GM12891 (cell line): ENCODE measurements around the gene MFSD1.

Source experiments
- DNase-seq: peaks from one replicate; pipeline ENCODE4 v3.0.0; 2011; ENCODE audit warnings: low spot score; ENCODE audit not compliant: insufficient read length
- FAIRE-seq: peaks from 2 replicates; lab custom pipeline; 2011; peaks lifted over from hg19 to GRCh38; lab: Jason Lieb, UNC
- PAX5 ChIP-seq: IDR thresholded peaks from 2 replicates; pipeline ENCODE4 v1.6.1; 2011; ENCODE audit warnings: low read length, moderate library complexity, mild to moderate bottlenecking; ENCODE audit not compliant: insufficient read depth, severe bottlenecking
- POLR2A ChIP-seq: IDR thresholded peaks from 2 replicates; pipeline ENCODE4 v1.6.1; 2011; ENCODE audit warnings: low read depth, low read length, control low read depth
- POLR2AphosphoS5 ChIP-seq: IDR thresholded peaks from 2 replicates; pipeline ENCODE4 v1.6.1; 2011; ENCODE audit warnings: low read depth, low read length, control low read depth
- POU2F2 ChIP-seq: IDR thresholded peaks from 2 replicates; pipeline ENCODE4 v1.6.1; 2011; ENCODE audit warnings: low read depth, mild to moderate bottlenecking, control low read depth, low read length, moderate library complexity
- SPI1 ChIP-seq: IDR thresholded peaks from 2 replicates; pipeline ENCODE4 v1.6.1; 2011; ENCODE audit warnings: low read depth, low read length, control low read depth
- TAF1 ChIP-seq: IDR thresholded peaks from 2 replicates; pipeline ENCODE4 v1.6.1; 2011; ENCODE audit warnings: low read depth, low read length, control low read depth

The MFSD1 gene

DNA sequence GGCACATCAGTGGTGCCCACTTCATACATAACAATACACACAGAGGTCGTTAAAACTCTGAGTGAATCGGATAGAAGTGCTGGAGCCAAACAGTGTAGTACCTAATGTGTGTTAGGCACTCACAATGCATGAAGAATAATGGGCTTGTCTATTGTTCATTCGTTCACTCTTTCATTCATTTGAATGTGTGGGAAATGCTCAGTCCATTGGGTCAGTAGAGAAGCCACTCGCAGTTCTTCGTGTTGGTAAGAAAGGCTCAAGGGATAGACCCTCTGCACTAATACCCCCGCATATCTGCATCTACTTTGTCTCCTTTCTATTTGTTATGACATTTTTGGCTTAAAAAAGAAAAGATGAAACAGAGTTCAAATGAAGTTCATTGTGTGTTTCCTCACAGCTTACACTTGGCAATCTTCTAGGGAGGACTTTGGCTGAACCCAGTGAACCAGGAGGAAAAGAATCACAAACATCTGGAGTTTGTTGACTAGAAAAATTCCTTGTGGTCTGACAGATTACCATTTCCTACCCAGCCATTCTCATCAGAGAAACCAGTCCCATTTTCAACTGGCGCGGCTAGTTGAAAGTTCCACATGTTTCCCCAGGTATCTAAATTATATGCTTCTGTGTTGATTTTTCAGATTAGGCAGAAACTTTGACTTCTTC is 32.8 kb upstream of the MFSD1 start:
- TF ChIP-seq PAX5 (no peak), POLR2A (no peak), SPI1 (no peak), TAF1 (no peak), POU2F2 (no peak), POLR2AphosphoS5 (no peak)
- DNase-seq (no peak), FAIRE-seq (no peak)

DNA sequence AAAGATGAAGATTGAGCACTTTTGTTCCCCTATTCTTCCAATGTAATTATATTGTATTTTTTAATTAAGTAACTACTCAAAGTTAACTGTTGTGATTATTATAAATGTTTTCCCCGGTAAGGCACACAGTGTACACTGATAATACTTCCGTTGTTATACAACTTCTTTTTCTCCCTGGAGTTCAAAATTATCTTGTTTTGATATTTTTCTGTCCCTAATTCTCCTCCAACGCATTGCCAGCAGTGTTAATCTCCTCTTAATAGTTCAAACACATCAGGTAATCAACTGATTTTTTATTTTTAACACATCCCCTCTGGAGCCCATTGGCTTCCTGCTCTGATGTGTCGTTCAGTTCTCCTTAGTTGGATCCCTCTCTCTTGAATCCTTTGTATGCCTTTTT is 32.3 kb upstream of the MFSD1 start:
- FAIRE-seq: no peak
- no peak for TF ChIP-seq POLR2AphosphoS5
- no peak for TF ChIP-seq TAF1
- no peak for TF ChIP-seq PAX5
- TF ChIP-seq POLR2A: no peak
- TF ChIP-seq SPI1: no peak
- TF ChIP-seq POU2F2: no peak
- no peak for DNase-seq

DNA sequence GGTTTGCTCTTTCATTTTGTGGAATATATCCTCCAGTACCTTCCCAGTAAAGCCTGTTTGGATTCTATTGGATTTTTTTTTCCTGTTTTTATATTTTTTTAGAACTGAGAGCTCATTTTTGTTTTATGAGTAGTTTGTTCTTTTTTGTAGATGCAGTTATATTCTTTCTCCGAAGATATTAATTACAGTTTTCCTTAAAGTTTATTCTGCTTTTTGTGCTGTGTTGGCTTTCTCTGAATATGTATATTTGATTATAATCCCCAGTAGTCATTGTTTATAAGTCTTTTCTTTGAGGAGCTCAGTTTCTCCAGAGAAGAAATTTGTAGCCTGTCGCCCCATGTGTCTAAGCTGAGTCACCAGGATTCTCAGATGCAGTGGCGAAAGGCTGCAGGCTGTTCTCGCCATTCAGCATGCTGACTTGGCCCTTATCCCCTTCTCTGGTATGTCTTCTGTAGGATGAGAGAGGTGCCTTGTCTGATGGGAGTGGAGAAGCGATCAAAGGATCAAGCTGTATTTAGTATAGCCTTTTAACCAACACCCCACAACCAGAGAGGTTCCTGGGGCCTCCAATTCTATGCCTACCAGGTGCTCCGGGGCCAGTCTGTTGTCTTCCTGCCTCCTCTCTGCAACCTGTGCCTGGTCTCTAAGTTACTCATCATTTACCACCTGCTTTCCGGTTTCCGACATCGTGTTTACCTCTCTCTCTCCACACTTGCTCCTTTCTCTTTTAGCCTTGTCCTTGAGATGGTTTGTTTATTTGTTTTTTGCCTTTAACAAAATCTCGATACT is 31.7 kb upstream of the MFSD1 start:
- TF ChIP-seq POU2F2 (no peak), POLR2AphosphoS5 (no peak), TAF1 (no peak), PAX5 (no peak), POLR2A (no peak), SPI1 (no peak)
- no peak for FAIRE-seq
- no peak for DNase-seq

DNA sequence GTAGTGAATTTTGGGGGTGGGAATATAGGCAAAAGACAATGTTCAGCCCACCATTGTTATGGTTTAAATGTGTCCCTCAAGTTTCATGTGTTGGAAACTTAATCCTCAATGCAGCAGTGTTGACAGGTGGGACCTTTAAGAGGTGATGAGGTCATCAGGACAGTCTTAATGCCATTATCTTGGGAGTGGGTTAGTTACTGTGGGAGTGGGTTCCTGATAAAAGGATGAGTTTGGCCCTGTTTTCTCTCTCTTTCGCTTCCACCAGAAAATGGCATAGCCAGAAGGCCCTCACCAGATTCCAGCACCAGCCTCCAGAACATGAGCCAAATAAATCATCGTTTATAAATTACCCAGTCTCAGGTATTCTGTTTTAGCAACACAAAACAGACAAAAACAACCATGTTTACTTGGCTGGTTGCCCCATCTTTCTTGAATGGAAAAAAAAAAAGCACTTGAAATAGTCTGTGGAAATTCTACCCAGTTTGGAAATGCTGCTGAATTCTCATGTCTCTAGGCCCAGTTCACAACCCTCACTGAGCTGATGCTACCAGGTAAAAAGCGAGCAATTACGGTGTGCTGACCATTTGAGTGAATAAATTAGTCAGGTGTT is 31.0 kb upstream of the MFSD1 start:
- DNase-seq: no peak
- FAIRE-seq: no peak
- TF ChIP-seq TAF1 (no peak), POLR2A (no peak), POU2F2 (no peak), POLR2AphosphoS5 (no peak), SPI1 (no peak), PAX5 (no peak)

- FAIRE-seq (no peak), DNase-seq (no peak)
Measured at GRCh38 chr3:158771577-158771976, 30.3 kb upstream of the MFSD1 start.

GRCh38 chr3:158771982-158772381 is 29.9 kb upstream of the MFSD1 start:
- no peak for DNase-seq
- no peak for FAIRE-seq
- no peak for TF ChIP-seq TAF1
- TF ChIP-seq POLR2AphosphoS5: no peak
- no peak for TF ChIP-seq SPI1
- no peak for TF ChIP-seq PAX5
- TF ChIP-seq POU2F2: no peak
- TF ChIP-seq POLR2A: no peak

More at GRCh38 chr3:158771577-158771976, 30.3 kb upstream of the MFSD1 start:
- no peak for TF ChIP-seq POLR2A
- TF ChIP-seq SPI1: no peak
- TF ChIP-seq PAX5: no peak
- no peak for TF ChIP-seq POU2F2
- TF ChIP-seq TAF1: no peak
- TF ChIP-seq POLR2AphosphoS5: no peak

- FAIRE-seq: no peak
- TF ChIP-seq PAX5 (no peak), SPI1 (no peak), POU2F2 (no peak), POLR2AphosphoS5 (no peak), TAF1 (no peak), POLR2A (no peak)
- no peak for DNase-seq
Measured at GRCh38 chr3:158773166-158773565, 28.7 kb upstream of the MFSD1 start.

- DNase-seq: no peak
- no peak for FAIRE-seq
- TF ChIP-seq PAX5 (no peak), TAF1 (no peak), POLR2A (no peak), POLR2AphosphoS5 (no peak)
Measured at GRCh38 chr3:158773845-158774830, 27.7 kb upstream of the MFSD1 start.
